ENCODE data around the gene TXNDC2.

TXNDC2 gene

GRCh38 chr18:9841752-9842151, 44.0 kb upstream of the TXNDC2 start:
- no peaks in the 10 kb centered on the region for H3K27me3 ChIP-seq (ENCODE audit: insufficient read depth, poor library complexity, severe bottlenecking)
- no peak overlapping the region for H3K4me3 ChIP-seq (ENCODE audit: severe bottlenecking)
- no peaks in the 10 kb centered on the region for H3K9me3 ChIP-seq (ENCODE audit: severe bottlenecking)
- no peak for ATAC-seq (ENCODE audit: low read depth)
- no peak for DNase-seq (ENCODE audit: low spot score)
- no peaks in the 10 kb centered on the region; the same call in 1 of the 2 replicates for H3K36me3 ChIP-seq (ENCODE audit: low read depth)
- H3K4me1 ChIP-seq (ENCODE audit: insufficient read depth, poor library complexity, severe bottlenecking): no peaks in the 10 kb centered on the region
- no peak overlapping the region for H3K27ac ChIP-seq (ENCODE audit: poor library complexity, severe bottlenecking)
- no peak for TF ChIP-seq CTCF (IDR thresholded peaks at IDR 0.05; ENCODE audit: poor library complexity, severe bottlenecking)

GRCh38 chr18:9842448-9842847, 43.3 kb upstream of the TXNDC2 start:
- Histone ChIP-seq H3K4me1 (ENCODE audit: insufficient read depth, poor library complexity, severe bottlenecking) (no peaks in the 10 kb centered on the region), H3K27me3 (ENCODE audit: insufficient read depth, poor library complexity, severe bottlenecking) (no peaks in the 10 kb centered on the region), H3K27ac (ENCODE audit: poor library complexity, severe bottlenecking) (no peak overlapping the region), H3K36me3 (ENCODE audit: low read depth) (no peaks in the 10 kb centered on the region; the same call in 1 of the 2 replicates), H3K9me3 (ENCODE audit: severe bottlenecking) (no peaks in the 10 kb centered on the region), H3K4me3 (ENCODE audit: severe bottlenecking) (no peak overlapping the region)
- DNase-seq (ENCODE audit: low spot score) (no peak), ATAC-seq (ENCODE audit: low read depth) (no peak)
- no peak for TF ChIP-seq CTCF (IDR thresholded peaks at IDR 0.05; ENCODE audit: poor library complexity, severe bottlenecking)

GRCh38 chr18:9845256-9845655, 40.5 kb upstream of the TXNDC2 start:
- H3K4me3 ChIP-seq (ENCODE audit: severe bottlenecking): no peak overlapping the region
- H3K36me3 ChIP-seq (ENCODE audit: low read depth): no peaks in the 10 kb centered on the region; the same call in 1 of the 2 replicates
- no peaks in the 10 kb centered on the region for H3K9me3 ChIP-seq (ENCODE audit: severe bottlenecking)
- DNase-seq (ENCODE audit: low spot score): no peak
- TF ChIP-seq CTCF (IDR thresholded peaks at IDR 0.05; ENCODE audit: poor library complexity, severe bottlenecking): no peak
- H3K4me1 ChIP-seq (ENCODE audit: insufficient read depth, poor library complexity, severe bottlenecking): peaks cover 5% of the 10 kb centered on the region
- no peaks in the 10 kb centered on the region for H3K27me3 ChIP-seq (ENCODE audit: insufficient read depth, poor library complexity, severe bottlenecking)
- no peak overlapping the region for H3K27ac ChIP-seq (ENCODE audit: poor library complexity, severe bottlenecking)
- no peak for ATAC-seq (ENCODE audit: low read depth)

GRCh38 chr18:9846162-9846925, 39.4 kb upstream of the TXNDC2 start:
- peaks cover 16% of the 10 kb centered on the region for H3K4me1 ChIP-seq (ENCODE audit: insufficient read depth, poor library complexity, severe bottlenecking)
- no peaks in the 10 kb centered on the region for H3K9me3 ChIP-seq (ENCODE audit: severe bottlenecking)
- TF ChIP-seq CTCF (IDR thresholded peaks at IDR 0.05; ENCODE audit: poor library complexity, severe bottlenecking): no peak
- H3K27me3 ChIP-seq (ENCODE audit: insufficient read depth, poor library complexity, severe bottlenecking): no peaks in the 10 kb centered on the region
- DNase-seq (ENCODE audit: low spot score): no peak
- H3K4me3 ChIP-seq (ENCODE audit: severe bottlenecking): no peak overlapping the region
- H3K27ac ChIP-seq (ENCODE audit: poor library complexity, severe bottlenecking): no peak overlapping the region
- H3K36me3 ChIP-seq (ENCODE audit: low read depth): no peaks in the 10 kb centered on the region; the same call in 1 of the 2 replicates
- no peak for ATAC-seq (ENCODE audit: low read depth)
